Muscle layer of duodenum (tissue), 2 donors: ENCODE measurements around the gene DCAF5.

Experiments
- H3K27ac ChIP-seq: one replicate; pipeline ENCODE4 v1.7.0; 2013; ENCODE audit warnings: mild to moderate bottlenecking, low read length
- H3K27me3 ChIP-seq: one replicate; pipeline ENCODE4 v1.7.0; 2013; ENCODE audit warnings: low read depth, mild to moderate bottlenecking, control low read depth, low read length
- H3K36me3 ChIP-seq, 2 donors: one replicate each; pipeline ENCODE4 v1.7.0; 2013; ENCODE audit warnings: low read length in 2 of 2, control low read depth in 1 of 2, mild to moderate bottlenecking in 1 of 2; ENCODE audit not compliant: insufficient read depth in 2 of 2, control insufficient read depth in 1 of 2
- H3K4me1 ChIP-seq, 2 donors: one replicate each; pipeline ENCODE4 v1.7.0; 2013; ENCODE audit warnings: low read length in 2 of 2, mild to moderate bottlenecking in 2 of 2, control low read depth in 1 of 2, moderate library complexity in 1 of 2; ENCODE audit not compliant: insufficient read depth in 2 of 2, control insufficient read depth in 1 of 2
- H3K4me3 ChIP-seq, 2 donors: one replicate each; pipeline ENCODE4 v1.7.0; 2013; ENCODE audit warnings: low read length in 2 of 2, low read depth in 1 of 2, mild to moderate bottlenecking in 1 of 2
- H3K9me3 ChIP-seq, 2 donors: one replicate each; pipeline ENCODE4 v1.7.0; 2013; ENCODE audit warnings: low read length in 2 of 2, control low read depth in 1 of 2, mild to moderate bottlenecking in 1 of 2; ENCODE audit not compliant: control insufficient read depth in 1 of 2
- donor health status: healthy.

The DCAF5 gene

DNA sequence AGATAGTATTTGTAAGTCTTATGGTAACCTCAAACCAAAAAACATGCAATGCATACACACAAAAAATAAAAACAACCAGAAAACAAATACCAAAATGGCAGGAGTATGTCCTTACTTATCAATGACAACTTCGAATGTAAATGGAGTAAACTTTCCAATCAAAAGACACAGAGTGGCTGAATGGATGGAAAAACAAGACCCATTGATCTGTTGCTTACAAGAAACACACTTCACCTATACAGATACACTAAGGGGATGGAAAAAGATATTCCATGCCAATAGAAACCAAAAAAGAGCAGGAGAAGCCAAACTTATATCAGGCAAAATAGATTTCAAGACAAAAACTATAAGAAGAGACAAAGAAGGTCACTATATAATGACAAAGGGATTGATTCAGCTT lies 8.7 kb upstream of the DCAF5 start:
- no peaks in the 10 kb centered on the region for H3K4me1 ChIP-seq
- H3K36me3 ChIP-seq: no peaks in the 10 kb centered on the region
- H3K27me3 ChIP-seq: no peaks in the 10 kb centered on the region
- H3K9me3 ChIP-seq: peaks cover 0 to 2% of the 10 kb centered on the region in 2 donors
- no peak overlapping the region for H3K4me3 ChIP-seq
- no peak overlapping the region for H3K27ac ChIP-seq

GRCh38 chr14:69156224-69156623 lies 3.3 kb upstream of the DCAF5 start:
- Histone ChIP-seq H3K27me3 (no peaks in the 10 kb centered on the region), H3K9me3 (no peaks in the 10 kb centered on the region), H3K4me3 (no peak overlapping the region), H3K27ac (no peak overlapping the region), H3K36me3 (no peaks in the 10 kb centered on the region), H3K4me1 (peaks cover 0 to under 1% of the 10 kb centered on the region in 2 donors)

- no peaks in the 10 kb centered on the region for H3K36me3 ChIP-seq
- peaks cover 0 to 8% of the 10 kb centered on the region in 2 donors for H3K4me1 ChIP-seq
- no peak overlapping the region for H3K4me3 ChIP-seq
- no peaks in the 10 kb centered on the region for H3K27me3 ChIP-seq
- H3K27ac ChIP-seq: no peak overlapping the region
- H3K9me3 ChIP-seq: no peaks in the 10 kb centered on the region
Measured at GRCh38 chr14:69154779-69155178, 1.9 kb upstream of the DCAF5 start.

- Histone ChIP-seq H3K36me3 (peaks cover 0 to 4% of the 10 kb centered on the region in 2 donors), H3K27me3 (no peaks in the 10 kb centered on the region), H3K4me3 (peak overlapping the region; percentile 82 to 95), H3K27ac (peak overlapping the region; percentile 86), H3K9me3 (no peaks in the 10 kb centered on the region), H3K4me1 (peaks cover 0 to 14% of the 10 kb centered on the region in 2 donors)
Measured at GRCh38 chr14:69153873-69154270, 953 bp upstream of the DCAF5 start.

GRCh38 chr14:69153152-69153872 lies 393 bp upstream of the DCAF5 start:
- Histone ChIP-seq H3K9me3 (no peaks in the 10 kb centered on the region), H3K36me3 (peaks cover 0 to 7% of the 10 kb centered on the region in 2 donors), H3K4me3 (peak overlapping the region; percentile 82 to 95), H3K27ac (peak overlapping the region; percentile 86), H3K27me3 (no peaks in the 10 kb centered on the region), H3K4me1 (peaks cover 0 to 17% of the 10 kb centered on the region in 2 donors)

GRCh38 chr14:69152181-69152901 lies 578 bp downstream of the DCAF5 start:
- no peaks in the 10 kb centered on the region for H3K27me3 ChIP-seq
- peak overlapping the region; percentile 94 to 95 for H3K4me3 ChIP-seq
- peaks cover 0 to 7% of the 10 kb centered on the region in 2 donors for H3K36me3 ChIP-seq
- H3K9me3 ChIP-seq: no peaks in the 10 kb centered on the region
- H3K4me1 ChIP-seq: peaks cover 0 to 17% of the 10 kb centered on the region in 2 donors
- peak overlapping the region; percentile 92 for H3K27ac ChIP-seq

GRCh38 chr14:69151458-69152180 lies 1.3 kb downstream of the DCAF5 start:
- no peaks in the 10 kb centered on the region for H3K27me3 ChIP-seq
- H3K27ac ChIP-seq: peak overlapping the region; percentile 92
- peaks cover 0 to 17% of the 10 kb centered on the region in 2 donors for H3K4me1 ChIP-seq
- H3K36me3 ChIP-seq: peaks cover 0 to 7% of the 10 kb centered on the region in 2 donors
- H3K9me3 ChIP-seq: no peaks in the 10 kb centered on the region
- peak overlapping the region; percentile 94 to 95 for H3K4me3 ChIP-seq

GRCh38 chr14:69149461-69150244 lies 3.3 kb downstream of the DCAF5 start:
- no peak overlapping the region for H3K27ac ChIP-seq
- H3K4me3 ChIP-seq: no peak overlapping the region
- H3K36me3 ChIP-seq: peaks cover 0 to 7% of the 10 kb centered on the region in 2 donors
- H3K9me3 ChIP-seq: no peaks in the 10 kb centered on the region
- H3K4me1 ChIP-seq: peaks cover 0 to 17% of the 10 kb centered on the region in 2 donors
- no peaks in the 10 kb centered on the region for H3K27me3 ChIP-seq

- H3K27ac ChIP-seq: no peak overlapping the region
- no peaks in the 10 kb centered on the region for H3K36me3 ChIP-seq
- no peaks in the 10 kb centered on the region for H3K27me3 ChIP-seq
- H3K4me1 ChIP-seq: peaks cover 0 to 18% of the 10 kb centered on the region in 2 donors
- no peaks in the 10 kb centered on the region for H3K9me3 ChIP-seq
- no peak overlapping the region for H3K4me3 ChIP-seq
Measured at GRCh38 chr14:69142101-69142500, 10.8 kb downstream of the DCAF5 start.

DNA sequence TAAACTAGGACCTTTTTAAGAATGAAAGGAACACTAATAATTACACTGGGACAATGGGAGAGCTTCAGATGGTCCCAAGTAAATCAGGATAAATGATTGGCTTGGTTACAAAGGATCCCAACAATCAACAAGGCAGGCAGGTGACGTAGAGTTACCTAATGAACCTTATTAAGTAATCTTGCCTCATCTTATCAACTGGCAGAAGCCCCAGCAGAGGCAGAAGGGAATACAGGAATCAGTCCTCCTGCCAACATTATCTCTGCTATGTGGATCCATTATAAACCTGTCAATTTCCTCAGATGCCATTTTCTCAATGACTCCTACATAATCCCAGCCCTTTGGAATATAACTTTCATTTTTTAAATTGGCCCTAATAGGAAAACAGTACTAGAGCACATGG lies 11.4 kb downstream of the DCAF5 start:
- H3K4me3 ChIP-seq: no peak overlapping the region
- H3K4me1 ChIP-seq: peaks cover 0 to 21% of the 10 kb centered on the region in 2 donors
- no peaks in the 10 kb centered on the region for H3K9me3 ChIP-seq
- no peak overlapping the region for H3K27ac ChIP-seq
- no peaks in the 10 kb centered on the region for H3K36me3 ChIP-seq
- H3K27me3 ChIP-seq: no peaks in the 10 kb centered on the region
